Smooth muscle cell (in vitro differentiated cells): Measurements from ENCODE around the gene SMYD2. TPM values are rescaled to one million over a fixed set of nuclear protein-coding genes. Genes with fewer than 3 reads are reported as not detected.

ENCODE experiments used
- DNase-seq: peaks from one replicate; lab custom pipeline; 2025; ENCODE audit not compliant: unreplicated experiment; lab: John Stamatoyannopoulos, UW
- H2AFZ ChIP-seq: fragments of 200-600 bp; sonication (generic); 2 replicates; pipeline ENCODE4 v1.6.0; 2016; ENCODE audit warnings: antibody characterized with exemption, low read depth, mild to moderate bottlenecking
- H3F3A ChIP-seq: fragments of 200-600 bp; sonication (generic); 2 replicates; pipeline ENCODE4 v1.6.0; 2017; ENCODE audit warnings: antibody characterized with exemption, low read depth
- H3K27ac ChIP-seq: fragments of 200-600 bp; sonication (generic); 2 replicates; pipeline ENCODE4 v1.5.1; 2016; ENCODE audit warnings: low read depth, mild to moderate bottlenecking
- H3K27me3 ChIP-seq: fragments of 200-600 bp; sonication (generic); 2 replicates; pipeline ENCODE4 v1.6.1; 2016; ENCODE audit warnings: low read depth, mild to moderate bottlenecking
- H3K36me3 ChIP-seq: fragments of 200-600 bp; sonication (generic); 2 replicates; pipeline ENCODE4 v1.5.1; 2016; ENCODE audit warnings: low read depth
- H3K4me1 ChIP-seq: fragments of 200-600 bp; sonication (generic); 2 replicates; pipeline ENCODE4 v1.5.1; 2016; ENCODE audit warnings: low read depth
- H3K4me2 ChIP-seq: fragments of 200-600 bp; sonication (generic); 2 replicates; pipeline ENCODE4 v1.6.0; 2016; ENCODE audit warnings: mild to moderate bottlenecking
- H3K4me3 ChIP-seq: fragments of 200-600 bp; sonication (generic); 2 replicates; pipeline ENCODE4 v1.5.1; 2016; ENCODE audit warnings: mild to moderate bottlenecking
- H3K79me2 ChIP-seq: fragments of 200-600 bp; sonication (generic); 2 replicates; pipeline ENCODE4 v1.6.0; 2016; ENCODE audit warnings: low read depth, mild to moderate bottlenecking
- H3K9ac ChIP-seq: fragments of 200-600 bp; sonication (generic); 2 replicates; pipeline ENCODE4 v1.6.0; 2016; ENCODE audit warnings: low read depth
- H3K9me3 ChIP-seq: fragments of 200-600 bp; sonication (generic); replicated peaks from 2 replicates; pipeline ENCODE4 v1.5.1; 2016; ENCODE audit warnings: low read depth
- H4K20me1 ChIP-seq: fragments of 200-600 bp; sonication (generic); 2 replicates; pipeline ENCODE4 v1.6.0; 2016; ENCODE audit warnings: low read depth
- CTCF ChIP-seq: fragments of 200-600 bp; sonication (generic); IDR thresholded peaks from 2 replicates; pipeline ENCODE4 v1.5.1; 2017; ENCODE audit warnings: borderline replicate concordance, mild to moderate bottlenecking, antibody characterized with exemption; ENCODE audit not compliant: insufficient read depth, poor library complexity, severe bottlenecking
- WGBS: methylation state at CpG from one replicate; pipeline ENCODE4 v1.1.7; 2016; ENCODE audit warnings: low lambda C conversion rate; 5-methylcytosine and 5-hydroxymethylcytosine counted together
- polyA plus RNA-seq: library from polyadenylated mRNA; unstranded; fragments of >200 nt; fragmentation: Nextera tagmentation; extraction: Ambion mirVana; gene quantifications from 2 replicates; pipeline ENCODE4 v1.2.1, GENCODE V29; 2016
- total RNA-seq: library from RNA; depleted of rRNA; stranded (reverse); fragments of >200 nt; gene quantifications from 2 replicates; pipeline ENCODE4 v1.2.3, GENCODE V29; 2014

SMYD2 gene
- total and polyA plus RNA-seq, 2 experiments from 2014 or later = 31.1 to 39.7 TPM

DNA sequence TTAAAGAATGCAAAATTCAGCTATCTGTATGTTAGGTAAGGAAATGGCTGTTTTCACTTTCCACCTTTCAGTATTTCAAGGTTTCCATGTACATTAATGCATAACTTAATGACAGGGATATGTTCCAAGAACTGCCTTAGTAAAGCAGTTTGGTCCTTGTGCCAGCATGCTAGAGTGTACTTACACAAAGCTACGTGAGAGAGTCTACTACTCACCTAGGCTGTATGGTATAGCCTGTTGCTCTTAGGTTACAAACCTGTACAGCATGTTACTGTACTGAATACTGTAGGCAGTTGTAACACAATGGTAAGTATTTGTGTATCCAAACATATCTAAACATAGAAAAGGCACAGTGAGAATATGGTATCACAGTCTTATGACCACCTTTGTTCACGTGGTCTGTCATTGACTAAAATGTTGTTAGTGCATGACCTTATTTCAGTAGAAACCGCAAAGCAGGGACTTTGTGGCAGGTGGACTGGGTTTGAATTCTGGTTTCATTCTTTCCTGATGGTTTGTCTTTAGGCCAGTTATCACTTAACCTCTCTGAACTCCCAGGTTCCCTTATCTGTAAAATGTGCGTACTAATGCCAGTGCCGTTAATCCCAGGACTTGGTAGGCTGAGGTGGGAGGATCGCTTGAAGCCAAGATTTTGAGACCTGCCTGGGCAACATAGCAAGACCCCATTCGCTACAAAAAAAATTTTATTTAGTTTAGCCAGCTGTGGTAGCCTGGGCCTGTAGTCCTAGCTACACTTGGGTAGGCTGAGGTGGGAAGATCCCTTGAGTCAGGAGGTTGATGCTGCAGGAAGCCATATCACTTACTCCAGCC lies 4.9 kb downstream of the SMYD2 start:
- Histone ChIP-seq H3K27ac (no peak overlapping the region), H3K4me2 (no peak overlapping the region), H2AFZ (no peak overlapping the region), H3K36me3 (no peaks in the 10 kb centered on the region), H3K9me3 (no peaks in the 10 kb centered on the region), H3K9ac (no peak overlapping the region), H3K27me3 (no peaks in the 10 kb centered on the region), H3K4me3 (no peak overlapping the region), H3K79me2 (peaks cover 24% of the 10 kb centered on the region), H3F3A (no peaks in the 10 kb centered on the region), H3K4me1 (peaks cover 18% of the 10 kb centered on the region), H4K20me1 (no peaks in the 10 kb centered on the region)
- no peak for DNase-seq
- WGBS = 97% methylated on average over 7 of the region's 7 CpGs
- no peak for TF ChIP-seq CTCF

DNA sequence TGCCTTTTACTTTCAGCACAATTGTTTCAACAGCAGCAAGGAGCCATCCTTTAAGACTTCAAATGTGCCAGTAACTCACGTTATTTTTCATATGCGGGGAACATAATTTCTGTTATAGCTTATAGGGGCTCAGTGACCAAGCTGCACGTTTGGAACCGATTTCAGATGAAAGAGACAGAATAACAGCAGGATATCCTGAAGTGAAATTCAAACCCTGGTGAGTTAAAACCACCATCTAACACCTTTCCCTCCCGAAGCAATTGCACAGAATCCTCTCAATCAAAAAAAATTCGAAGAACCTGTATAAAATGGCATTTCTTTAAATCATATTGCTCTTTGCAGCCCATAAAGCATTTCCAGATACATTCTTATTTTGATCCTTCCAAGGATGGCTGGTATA lies 6.9 kb downstream of the SMYD2 start:
- 94% methylated on average over 6 of the region's 6 CpGs for WGBS
- Histone ChIP-seq H3K79me2 (peaks cover 23% of the 10 kb centered on the region), H3K4me2 (no peak overlapping the region)

DNA sequence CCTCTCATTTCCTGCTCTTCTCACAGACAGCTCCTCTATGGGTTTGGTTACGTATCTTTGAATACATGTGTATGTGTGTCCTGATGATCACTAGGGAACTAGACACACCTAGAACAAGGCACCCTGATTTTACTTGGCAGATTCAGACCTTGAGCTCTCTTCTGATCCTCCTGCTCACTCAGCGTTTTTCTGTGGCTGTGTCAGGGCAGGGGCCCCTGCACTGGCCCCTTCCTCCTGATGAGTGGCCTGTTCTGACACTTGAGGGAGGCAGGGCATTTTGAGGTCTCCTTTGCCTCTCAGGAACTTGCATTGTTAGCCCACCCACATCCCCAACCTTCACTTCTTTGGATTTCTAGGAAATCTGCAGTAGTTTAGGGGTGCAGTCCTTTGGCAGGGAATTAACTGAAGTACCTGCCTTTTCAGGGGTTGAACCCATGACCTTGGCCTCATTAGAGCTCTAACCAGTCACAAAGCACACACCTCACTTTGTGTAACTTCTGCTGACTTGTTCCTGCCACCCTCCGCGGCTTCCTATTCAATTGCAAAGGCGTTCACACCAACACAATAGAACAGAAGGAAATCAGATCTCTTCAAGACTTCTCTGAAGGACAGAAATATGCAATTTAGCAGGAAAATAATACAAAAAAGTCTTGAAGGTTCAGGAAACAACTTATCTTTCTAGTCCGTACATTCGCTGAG lies 8.8 kb downstream of the SMYD2 start:
- no peak overlapping the region for H3K9ac ChIP-seq
- no peaks in the 10 kb centered on the region for H4K20me1 ChIP-seq
- no peak for DNase-seq
- H3K9me3 ChIP-seq = no peaks in the 10 kb centered on the region
- 56% methylated on average over 7 of the region's 7 CpGs for WGBS
- H3K27me3 ChIP-seq = no peaks in the 10 kb centered on the region
- no peak overlapping the region for H3K27ac ChIP-seq
- no peaks in the 10 kb centered on the region for H3F3A ChIP-seq
- no peak overlapping the region for H2AFZ ChIP-seq
- peaks cover 5% of the 10 kb centered on the region for H3K4me1 ChIP-seq
- no peak for TF ChIP-seq CTCF
- no peaks in the 10 kb centered on the region for H3K36me3 ChIP-seq
- H3K79me2 ChIP-seq = peaks cover 24% of the 10 kb centered on the region
- H3K4me3 ChIP-seq = no peak overlapping the region
- H3K4me2 ChIP-seq = no peak overlapping the region

More for the DNA sequence above, 6.9 kb downstream of the SMYD2 start:
- H3K9me3 ChIP-seq = no peaks in the 10 kb centered on the region
- no peak for TF ChIP-seq CTCF
- peaks cover 6% of the 10 kb centered on the region for H3K4me1 ChIP-seq
- no peak overlapping the region for H3K27ac ChIP-seq
- H3F3A ChIP-seq = no peaks in the 10 kb centered on the region
- H2AFZ ChIP-seq = no peak overlapping the region
- no peak overlapping the region for H3K9ac ChIP-seq
- no peaks in the 10 kb centered on the region for H4K20me1 ChIP-seq
- no peak overlapping the region for H3K4me3 ChIP-seq
- no peak for DNase-seq
- no peaks in the 10 kb centered on the region for H3K36me3 ChIP-seq
- no peaks in the 10 kb centered on the region for H3K27me3 ChIP-seq
